OCI-LY7 (cell line): ENCODE measurements around the gene FAM32A. TPM values are rescaled to one million over a fixed set of nuclear protein-coding genes. Genes with fewer than 3 reads are reported as not detected.
A peak's percentile ranks its signal among the peaks of the same experiment; 100 is the strongest.

ENCODE experiments used
- BruUV-seq: library from RNA; stranded (reverse); fragments of 400-500 nt; replicated peaks from 2 replicates; lab custom pipeline; 2021; lab: Mats Ljungman, UMichigan
- CTCF ChIA-PET: fragments of 300-600 bp; sonication (Branson Sonifier 250); formaldehyde crosslinking; loops from one replicate; lab custom pipeline; 2022; ENCODE audit warnings: antibody characterized with exemption; ENCODE audit not compliant: unreplicated experiment; lab: Charles Lee
- POLR2A ChIA-PET: fragments of 300-600 bp; sonication (Branson Sonifier 250); formaldehyde crosslinking; loops from one replicate; lab custom pipeline; 2022; ENCODE audit warnings: antibody characterized with exemption; lab: Charles Lee
- DNase-seq: peaks from one replicate; pipeline ENCODE4 v3.0.0-alpha.2; 2015; ENCODE audit warnings: low spot score
- H2AFZ ChIP-seq: fragments of 200-600 bp; sonication (generic), shearing (Covaris generic); 2 replicates; pipeline ENCODE4 v1.6.1; 2014; ENCODE audit warnings: mild to moderate bottlenecking, antibody characterized with exemption, low read length, moderate library complexity
- H3K27ac ChIP-seq: fragments of 200-600 bp; sonication (generic); 2 replicates; pipeline ENCODE4 v1.5.1; 2014; ENCODE audit warnings: mixed run types, low read depth, mild to moderate bottlenecking, moderate library complexity, low read length, inconsistent platforms; ENCODE audit not compliant: poor library complexity, severe bottlenecking
- H3K36me3 ChIP-seq: fragments of 200-600 bp; sonication (generic); 2 replicates; pipeline ENCODE4 v1.6.1; 2014; ENCODE audit warnings: mild to moderate bottlenecking, antibody characterized with exemption, low read length, moderate library complexity, mixed read lengths; ENCODE audit not compliant: insufficient read depth
- H3K4me1 ChIP-seq: fragments of 200-600 bp; sonication (generic); 2 replicates; pipeline ENCODE4 v1.5.1; 2014; ENCODE audit warnings: mild to moderate bottlenecking, low read length; ENCODE audit not compliant: insufficient read depth, poor library complexity, severe bottlenecking
- H3K4me2 ChIP-seq: fragments of 200-600 bp; sonication (generic); 2 replicates; pipeline ENCODE4 v1.6.1; 2014; ENCODE audit warnings: mild to moderate bottlenecking, low read length
- H3K4me3 ChIP-seq: fragments of 200-600 bp; sonication (generic); 2 replicates; pipeline ENCODE4 v1.5.1; 2014; ENCODE audit warnings: mild to moderate bottlenecking, low read depth, low read length; ENCODE audit not compliant: poor library complexity, severe bottlenecking
- H3K79me2 ChIP-seq: fragments of 200-600 bp; sonication (generic); 2 replicates; pipeline ENCODE4 v1.6.1; 2016; ENCODE audit warnings: low read depth, mild to moderate bottlenecking, low read length, moderate library complexity, mixed read lengths; ENCODE audit not compliant: insufficient read depth
- H3K9me2 ChIP-seq: fragments of 200-600 bp; sonication (generic); 2 replicates; pipeline ENCODE4 v1.6.1; 2016; ENCODE audit warnings: mild to moderate bottlenecking, low read length, mixed read lengths; ENCODE audit not compliant: insufficient read depth
- H3K9me3 ChIP-seq: fragments of 200-600 bp; sonication (generic); 2 replicates; pipeline ENCODE4 v1.6.1; 2014; ENCODE audit warnings: mild to moderate bottlenecking, mixed run types, low read length, mixed read lengths
- H4K20me1 ChIP-seq: fragments of 200-600 bp; sonication (generic); 2 replicates; pipeline ENCODE4 v1.6.1; 2014; ENCODE audit warnings: mild to moderate bottlenecking, antibody characterized with exemption, low read length, moderate library complexity, mixed read lengths; ENCODE audit not compliant: insufficient read depth
- EZH2phosphoT487 ChIP-seq: fragments of 200-600 bp; sonication (generic); IDR thresholded peaks from 2 replicates; pipeline ENCODE4 v1.6.1; 2018; ENCODE audit warnings: low read depth, borderline replicate concordance, mild to moderate bottlenecking, mixed run types, antibody characterized with exemption, low read length, moderate library complexity, mixed read lengths
- intact Hi-C: fragments of 100-400 bp; cut with micrococcal nuclease; formaldehyde crosslinking; loops from one replicate; pipeline ENCODE4 v1.10.0; 2022; ENCODE audit not compliant: unreplicated experiment
- total RNA-seq, 2 experiments: library from RNA; depleted of rRNA in 1 of 2; stranded (reverse); fragments of >200 nt in 1 of 2; shearing (Covaris generic) in 1 of 2; gene quantifications; 2 replicates each; pipeline ENCODE4 v1.2.3, GENCODE V29; 2014 to 2022
- TF ChIP-seq, protein P1 (sequence below): fragments of 200-600 bp; sonication (generic); conservative IDR thresholded peaks from 2 replicates; pipeline ENCODE4 v1.5.1; 2014; ENCODE audit warnings: mild to moderate bottlenecking, antibody characterized with exemption, low read length, moderate library complexity, mixed read lengths

FAM32A gene
- total RNA-seq, 2 experiments from 2014 or later = 64.5 to 71.0 TPM

DNA sequence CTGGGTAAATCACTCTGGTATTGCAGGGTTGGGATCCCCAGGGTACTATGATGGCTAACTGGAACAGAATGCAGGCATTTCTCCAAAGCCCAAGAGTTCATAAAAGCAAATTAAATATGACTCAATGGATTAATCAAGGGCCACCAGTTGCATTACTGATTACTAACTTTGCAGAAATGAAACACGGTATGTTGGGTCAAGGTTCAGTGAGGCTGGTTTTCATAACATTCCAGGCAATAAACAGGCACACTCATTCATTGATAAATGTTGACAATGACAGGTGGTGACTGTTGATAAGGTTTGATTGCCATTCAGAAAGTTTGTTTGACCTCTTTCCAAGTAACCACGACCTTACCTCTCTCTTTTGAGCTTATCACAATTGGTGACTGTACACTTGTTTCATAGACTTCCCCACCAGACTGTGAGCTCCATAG lies 12.0 kb downstream of the FAM32A start:
- Histone ChIP-seq H2AFZ (peak overlapping the region; percentile 60), H3K4me2 (peak overlapping the region; percentile 96), H3K4me3 (peak overlapping the region; percentile 89), H3K79me2 (peaks cover 22% of the 10 kb centered on the region), H3K36me3 (peaks cover 8% of the 10 kb centered on the region; the same call in 1 of the 2 replicates), H4K20me1 (0 out of 2 replicates have a peak, but pooled peaks cover 8% of the 10 kb centered on the region), H3K27ac (peak overlapping the region; percentile 54), H3K9me3 (no peaks in the 10 kb centered on the region), H3K4me1 (peaks cover 24% of the 10 kb centered on the region), H3K9me2 (no peaks in the 10 kb centered on the region)
- peak; percentile 13 for DNase-seq
- intact Hi-C loops = no loop called here
- TF ChIP-seq EZH2phosphoT487 = no peak
- TF ChIP-seq, protein P1, sequence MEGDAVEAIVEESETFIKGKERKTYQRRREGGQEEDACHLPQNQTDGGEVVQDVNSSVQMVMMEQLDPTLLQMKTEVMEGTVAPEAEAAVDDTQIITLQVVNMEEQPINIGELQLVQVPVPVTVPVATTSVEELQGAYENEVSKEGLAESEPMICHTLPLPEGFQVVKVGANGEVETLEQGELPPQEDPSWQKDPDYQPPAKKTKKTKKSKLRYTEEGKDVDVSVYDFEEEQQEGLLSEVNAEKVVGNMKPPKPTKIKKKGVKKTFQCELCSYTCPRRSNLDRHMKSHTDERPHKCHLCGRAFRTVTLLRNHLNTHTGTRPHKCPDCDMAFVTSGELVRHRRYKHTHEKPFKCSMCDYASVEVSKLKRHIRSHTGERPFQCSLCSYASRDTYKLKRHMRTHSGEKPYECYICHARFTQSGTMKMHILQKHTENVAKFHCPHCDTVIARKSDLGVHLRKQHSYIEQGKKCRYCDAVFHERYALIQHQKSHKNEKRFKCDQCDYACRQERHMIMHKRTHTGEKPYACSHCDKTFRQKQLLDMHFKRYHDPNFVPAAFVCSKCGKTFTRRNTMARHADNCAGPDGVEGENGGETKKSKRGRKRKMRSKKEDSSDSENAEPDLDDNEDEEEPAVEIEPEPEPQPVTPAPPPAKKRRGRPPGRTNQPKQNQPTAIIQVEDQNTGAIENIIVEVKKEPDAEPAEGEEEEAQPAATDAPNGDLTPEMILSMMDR = no peak
- CTCF ChIA-PET = interaction anchor here (1.1 to 1.2 kb wide), 2 partner anchors 11 to 12 kb away, joined by 3 to 5 read pairs; partner anchors contain the start of gene FAM32A
- TSS peak; percentile 95 for BruUV-seq
- POLR2A ChIA-PET = interaction anchor here (0.5 to 2.2 kb wide), 5 partner anchors 12 to 611 kb away, joined by 3 to 12 read pairs (median 4); partner anchors contain the start of gene FAM32A

DNA sequence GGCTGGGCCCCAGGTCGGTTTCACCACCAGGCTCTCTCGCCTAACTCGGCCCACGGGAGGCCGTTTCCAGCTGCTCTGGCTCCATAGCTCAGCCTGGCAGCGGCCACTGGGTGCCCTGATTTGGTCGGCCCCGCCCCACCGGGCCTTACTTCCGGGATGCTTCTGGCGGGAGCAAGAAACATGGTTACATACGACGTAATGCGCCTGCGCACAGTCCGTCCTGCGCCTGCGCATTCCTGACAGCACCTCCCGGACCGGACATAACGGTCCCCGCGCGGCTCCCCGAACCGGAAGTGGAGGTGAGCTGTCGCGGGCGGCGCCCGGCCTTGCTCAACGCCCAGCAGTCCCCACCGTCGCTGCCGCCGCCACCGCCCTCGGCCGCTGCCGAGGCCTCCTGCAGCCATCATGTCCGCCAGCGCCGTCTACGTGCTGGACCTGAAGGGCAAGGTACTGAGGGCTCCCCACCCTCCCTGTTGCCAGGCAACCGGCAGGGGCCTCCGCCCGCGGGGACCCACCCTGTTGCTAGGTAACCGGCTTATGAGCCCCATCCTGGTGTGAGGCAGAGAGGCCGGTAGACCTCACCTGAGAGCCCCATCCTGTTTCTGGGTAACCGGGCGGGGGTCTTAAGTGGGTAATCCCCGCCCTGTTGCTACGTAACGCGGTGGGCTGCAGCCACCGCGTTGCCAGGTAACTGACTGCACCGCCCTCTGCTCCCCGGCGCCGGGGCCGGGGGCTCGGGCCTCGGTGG lies 12.6 kb downstream of the FAM32A start, which contains the start of gene AP1M1:
Gene AP1M1 (plus strand): TSS at position 290 of the 748 bp plus-strand sequence. CDS start 116 bp downstream, at position 406.
- TF ChIP-seq, protein P1 = no peak
- TF ChIP-seq EZH2phosphoT487 = no peak
- H3K4me1 ChIP-seq = peaks cover 24% of the 10 kb centered on the region
- peak within 1 kb of the TSS; percentile 60 for H2AFZ ChIP-seq
- peaks cover 12% of the 10 kb centered on the region; the same call in 1 of the 2 replicates for H3K36me3 ChIP-seq
- H3K9me3 ChIP-seq = no peaks in the 10 kb centered on the region
- POLR2A ChIA-PET = interaction anchor here (0.5 to 2.2 kb wide), 4 partner anchors 12 to 611 kb away, joined by 3 to 12 read pairs (median 4); partner anchors contain the start of gene FAM32A
- no peaks in the 10 kb centered on the region for H3K9me2 ChIP-seq
- intact Hi-C loops = no loop called here
- peaks cover 22% of the 10 kb centered on the region for H3K79me2 ChIP-seq
- H4K20me1 ChIP-seq = 0 out of 2 replicates have a peak, but pooled peaks cover 8% of the 10 kb centered on the region
- CTCF ChIA-PET = interaction anchor here (1.1 to 1.2 kb wide), 2 partner anchors 12 to 13 kb away, joined by 3 to 5 read pairs; partner anchors contain the start of gene FAM32A
- H3K4me3 ChIP-seq = peak within 1 kb of the TSS; percentile 89
- peak within 1 kb of the TSS; percentile 54 for H3K27ac ChIP-seq
- H3K4me2 ChIP-seq = peak within 1 kb of the TSS; percentile 96
- BruUV-seq = no TSS peak
- DNase-seq = peak; percentile 98
